SJSA1 (cell line): ENCODE results near the gene ITCH. TPM values are rescaled to one million over a fixed set of nuclear protein-coding genes. Genes with fewer than 3 reads are reported as not detected.

Source experiments
- DNase-seq, 2 experiments: peaks; one replicate each; pipeline ENCODE4 v3.0.0-alpha.2; 2015 to 2020; ENCODE audit warnings: low spot score in 2 of 2, low read depth in 1 of 2
- H3K27ac ChIP-seq: fragments of 250-450 bp; sonication (Bioruptor Pico); 2 replicates; pipeline ENCODE4 v1.5.1; 2020; ENCODE audit warnings: mild to moderate bottlenecking, moderate library complexity
- H3K27me3 ChIP-seq: fragments of 250-450 bp; sonication (Bioruptor Pico); replicated peaks from 2 replicates; pipeline ENCODE4 v1.5.1; 2020; ENCODE audit warnings: mild to moderate bottlenecking, moderate library complexity
- H3K36me3 ChIP-seq: fragments of 250-450 bp; sonication (Bioruptor Pico); 2 replicates; pipeline ENCODE4 v1.5.1; 2020; ENCODE audit warnings: mild to moderate bottlenecking
- H3K4me1 ChIP-seq: fragments of 250-450 bp; sonication (Bioruptor Pico); replicated peaks from 2 replicates; pipeline ENCODE4 v1.6.1; 2021; ENCODE audit warnings: mild to moderate bottlenecking
- H3K4me3 ChIP-seq: fragments of 250-450 bp; sonication (Bioruptor Pico); 2 replicates; pipeline ENCODE4 v1.5.1; 2020; ENCODE audit warnings: mild to moderate bottlenecking
- H3K9me3 ChIP-seq: fragments of 250-450 bp; sonication (Bioruptor Pico); replicated peaks from 2 replicates; pipeline ENCODE4 v1.5.1; 2020; ENCODE audit warnings: mild to moderate bottlenecking
- total RNA-seq: library from RNA; depleted of rRNA; stranded (reverse); fragments of >200 nt; shearing (Covaris generic); gene quantifications from 2 replicates; pipeline ENCODE4 v1.2.3, GENCODE V29; 2014; rRNA removed

ITCH gene
- total RNA-seq, 1 experiment from 2014 or later: 62.9 TPM

DNA sequence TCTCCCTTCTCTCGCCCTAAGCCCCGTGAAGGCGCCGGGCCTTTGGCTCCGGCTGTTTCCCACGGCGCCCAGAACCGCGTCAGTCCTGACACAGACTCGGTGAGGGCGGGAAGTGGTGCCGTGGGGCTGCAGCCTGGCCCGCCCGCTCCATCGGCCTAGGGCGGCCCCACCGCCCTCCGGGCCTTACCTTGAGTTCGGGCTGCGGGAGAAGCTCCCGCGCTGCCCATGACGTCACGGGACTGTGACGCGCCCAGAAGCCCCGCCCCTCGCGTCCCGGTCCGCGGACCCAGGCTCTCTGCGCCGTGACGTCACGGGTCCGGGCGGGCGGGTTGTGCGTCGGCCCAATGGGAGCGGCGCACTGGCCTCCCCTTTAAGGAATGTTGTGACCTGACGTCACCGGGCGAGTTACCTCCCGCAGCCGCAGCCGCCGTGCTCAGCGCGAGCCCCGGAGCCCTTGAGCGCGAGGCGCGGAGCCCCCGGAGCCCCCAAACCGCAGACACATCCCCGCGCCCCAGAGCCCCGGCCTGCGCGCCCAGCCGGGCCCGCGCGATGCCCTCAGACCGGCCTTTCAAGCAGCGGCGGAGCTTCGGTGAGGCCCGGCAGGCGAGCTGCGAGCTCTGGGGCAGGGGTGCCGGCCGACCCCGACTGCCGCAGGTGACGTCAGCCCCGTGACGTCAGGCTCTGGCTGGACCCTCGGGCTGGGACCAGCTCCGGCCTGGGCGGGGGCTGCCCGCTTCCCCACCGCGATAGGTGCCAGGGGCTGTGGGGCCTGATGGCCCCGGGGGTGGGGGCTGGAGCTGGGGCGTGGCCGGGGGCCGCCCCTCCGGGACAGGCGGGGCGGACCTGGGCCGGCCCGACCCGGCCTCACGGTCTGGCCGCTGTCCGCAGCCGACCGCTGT lies 195.5 kb downstream of the ITCH start, which contains the start of gene MAP1LC3A:
Gene MAP1LC3A, plus strand, starts transcription at position 399 of the 899 bp plus-strand sequence. Its CDS starts 151 bp downstream, at position 550.
- H3K4me1 ChIP-seq: peaks cover 8% of the 10 kb centered on the region
- H3K27me3 ChIP-seq: no peaks in the 10 kb centered on the region
- DNase-seq: peak; percentile 93 to 96
- peak within 1 kb of the TSS; percentile 87 for H3K27ac ChIP-seq
- H3K36me3 ChIP-seq: peaks cover 7% of the 10 kb centered on the region
- no peaks in the 10 kb centered on the region for H3K9me3 ChIP-seq
- peak within 1 kb of the TSS; percentile 61 for H3K4me3 ChIP-seq

DNA sequence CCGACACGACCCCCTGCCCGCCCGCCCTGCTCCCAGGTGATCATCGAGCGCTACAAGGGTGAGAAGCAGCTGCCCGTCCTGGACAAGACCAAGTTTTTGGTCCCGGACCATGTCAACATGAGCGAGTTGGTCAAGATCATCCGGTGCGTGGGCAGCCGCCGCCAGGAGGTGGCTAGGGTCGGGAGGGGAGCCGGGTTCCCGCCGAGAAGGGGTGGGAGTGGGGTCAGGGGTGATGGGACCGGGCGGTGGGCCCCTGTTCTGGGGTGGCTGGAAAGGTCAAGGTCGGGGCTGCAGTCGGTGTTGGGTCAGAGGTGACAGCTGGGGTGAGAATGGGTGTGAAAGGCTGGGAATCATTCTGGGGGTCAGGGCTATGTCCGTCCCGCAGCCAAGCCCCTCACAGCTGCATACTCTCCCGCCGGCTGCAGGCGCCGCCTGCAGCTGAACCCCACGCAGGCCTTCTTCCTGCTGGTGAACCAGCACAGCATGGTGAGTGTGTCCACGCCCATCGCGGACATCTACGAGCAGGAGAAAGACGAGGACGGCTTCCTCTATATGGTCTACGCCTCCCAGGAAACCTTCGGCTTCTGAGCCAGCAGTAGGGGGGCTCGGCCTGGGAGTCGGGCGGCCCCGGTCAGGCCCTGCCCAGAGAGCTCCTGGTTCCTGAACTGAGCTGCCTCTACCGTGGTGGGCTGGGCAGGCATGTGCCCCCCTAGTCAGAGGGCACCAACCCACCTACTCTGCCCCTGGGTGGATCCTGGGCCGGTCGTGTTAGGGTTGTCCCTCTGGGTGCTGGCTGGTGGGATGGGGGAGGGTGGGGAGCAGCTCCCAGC lies 196.5 kb downstream of the ITCH start:
- H3K27me3 ChIP-seq: no peaks in the 10 kb centered on the region
- H3K4me3 ChIP-seq: peak overlapping the region; percentile 61
- no peak for DNase-seq

DNA sequence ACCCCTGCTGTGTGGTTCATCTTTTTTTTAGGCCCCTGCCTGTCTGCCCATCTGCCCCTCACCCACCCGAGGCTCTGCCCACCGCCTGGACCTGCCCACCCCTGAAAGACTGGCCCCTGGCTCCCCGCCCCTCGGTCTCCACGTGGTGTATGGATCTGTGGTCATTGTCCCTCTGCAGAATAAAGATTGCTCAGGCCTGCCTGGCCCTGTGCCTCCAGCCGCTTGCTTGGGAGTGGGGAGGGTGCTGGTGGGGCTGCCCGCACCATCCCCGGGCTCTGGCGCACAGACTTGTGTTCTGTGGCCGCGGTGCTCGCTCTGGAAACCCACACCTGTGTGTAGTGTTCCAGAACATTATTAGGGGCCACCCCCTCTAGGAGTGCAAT lies 197.1 kb downstream of the ITCH start:
- no peak overlapping the region for H3K27ac ChIP-seq
- H3K27me3 ChIP-seq: no peaks in the 10 kb centered on the region
- H3K36me3 ChIP-seq: peaks cover 7% of the 10 kb centered on the region
- H3K4me1 ChIP-seq: peaks cover 3% of the 10 kb centered on the region; the same call in 1 of the 2 replicates
- no peak for DNase-seq
- no peak overlapping the region for H3K4me3 ChIP-seq
- no peaks in the 10 kb centered on the region for H3K9me3 ChIP-seq

More for the DNA sequence above, 196.5 kb downstream of the ITCH start:
- Histone ChIP-seq H3K9me3 (no peaks in the 10 kb centered on the region), H3K27ac (no peak overlapping the region), H3K36me3 (peaks cover 7% of the 10 kb centered on the region), H3K4me1 (peaks cover 3% of the 10 kb centered on the region; the same call in 1 of the 2 replicates)

DNA sequence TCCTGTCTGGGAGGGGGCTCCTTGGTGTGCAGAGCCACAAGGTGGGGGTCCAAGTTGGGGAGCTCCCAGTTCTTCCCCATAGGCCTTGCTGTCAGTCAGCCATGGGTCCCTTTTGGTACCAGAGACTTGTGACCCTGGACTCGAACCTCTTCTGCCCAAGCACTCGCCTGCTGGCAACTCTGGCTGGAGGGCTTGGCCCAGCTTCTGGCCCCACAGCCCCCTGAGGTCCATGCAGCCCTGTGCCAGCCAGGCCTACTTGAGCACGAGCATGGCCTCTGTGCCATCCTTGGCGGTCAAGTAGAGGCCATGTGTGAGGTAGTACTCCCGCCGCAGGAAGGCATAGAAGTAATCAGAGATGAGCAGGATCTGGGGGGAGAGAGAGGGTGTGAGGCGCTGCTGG lies 197.5 kb downstream of the ITCH start:
- DNase-seq: no peak
- no peak overlapping the region for H3K27ac ChIP-seq
- H3K36me3 ChIP-seq: peaks cover 7% of the 10 kb centered on the region
- H3K9me3 ChIP-seq: no peaks in the 10 kb centered on the region
- no peak overlapping the region for H3K4me3 ChIP-seq
- peaks cover 3% of the 10 kb centered on the region; the same call in 1 of the 2 replicates for H3K4me1 ChIP-seq
- no peaks in the 10 kb centered on the region for H3K27me3 ChIP-seq

Other genes with a start within 250 kb of the ITCH start
- not detected in 2 replicates for gene ASIP, start 121.8 kb upstream of the ITCH start, total RNA-seq
- gene AHCY, start 59.9 kb upstream of the ITCH start, total RNA-seq: 77.8 and 116 TPM in 2 replicates
- gene DYNLRB1, start 153.1 kb downstream of the ITCH start, total RNA-seq: 147 and 190 TPM in 2 replicates
- 54.1 and 64.5 TPM in 2 replicates for gene MAP1LC3A, start 195.4 kb downstream of the ITCH start, total RNA-seq